ENCODE data around the gene DMXL2.
A peak's percentile ranks its signal among the peaks of the same experiment; 100 is the strongest.
"Not testable (repeated sequence)": the region's sequence is repeated elsewhere in the genome, so short reads cannot be mapped to it uniquely, and the experiment has no call there.

Gene DMXL2

GRCh38 chr15:51576911-51577500 lies 45.6 kb downstream of the DMXL2 start:
- peak; percentile 66 for DNase-seq (ENCODE audit: low spot score)

- DNase-seq (ENCODE audit: low spot score), result no peak
These were observed 46.2 kb downstream of the DMXL2 start for GRCh38 chr15:51576286-51576850.

- DNase-seq (ENCODE audit: low spot score), result no peak
These were observed 46.8 kb downstream of the DMXL2 start for GRCh38 chr15:51575775-51576174.

- not testable (repeated sequence) for DNase-seq (ENCODE audit: low spot score)
These were observed 49.2 kb downstream of the DMXL2 start for GRCh38 chr15:51573352-51573751.

- DNase-seq (ENCODE audit: low spot score), result not testable (repeated sequence)
These were observed 53.4 kb downstream of the DMXL2 start for GRCh38 chr15:51568939-51569784.

- DNase-seq (ENCODE audit: low spot score), result no peak
These were observed 61.3 kb downstream of the DMXL2 start for GRCh38 chr15:51561271-51561670.

- DNase-seq (ENCODE audit: low spot score), result no peak
These were observed 63.7 kb downstream of the DMXL2 start for GRCh38 chr15:51558876-51559275.

GRCh38 chr15:51558411-51558810 lies 64.2 kb downstream of the DMXL2 start:
- DNase-seq (ENCODE audit: low spot score), result no peak

GRCh38 chr15:51550841-51551240 lies 71.7 kb downstream of the DMXL2 start:
- no peak for DNase-seq (ENCODE audit: low spot score)

- DNase-seq (ENCODE audit: low spot score), result no peak
These were observed 74.9 kb downstream of the DMXL2 start for GRCh38 chr15:51547656-51548055.

GRCh38 chr15:51536965-51537574 lies 85.5 kb downstream of the DMXL2 start:
- peak; percentile 21 for DNase-seq (ENCODE audit: low spot score)

GRCh38 chr15:51533672-51534398 lies 88.7 kb downstream of the DMXL2 start:
- no peak for DNase-seq (ENCODE audit: low spot score)

GRCh38 chr15:51526955-51527354 lies 95.6 kb downstream of the DMXL2 start:
- no peak for DNase-seq (ENCODE audit: low spot score)

- DNase-seq (ENCODE audit: low spot score), result no peak
These were observed 98.2 kb downstream of the DMXL2 start for GRCh38 chr15:51524376-51524775.

GRCh38 chr15:51516291-51516690 lies 106.3 kb downstream of the DMXL2 start:
- no peak for DNase-seq (ENCODE audit: low spot score)

- no peak for DNase-seq (ENCODE audit: low spot score)
These were observed 117.3 kb downstream of the DMXL2 start for GRCh38 chr15:51505251-51505650.

- no peak for DNase-seq (ENCODE audit: low spot score)
These were observed 119.6 kb downstream of the DMXL2 start for GRCh38 chr15:51503003-51503402.

- DNase-seq (ENCODE audit: low spot score), result no peak
These were observed 123.1 kb downstream of the DMXL2 start for GRCh38 chr15:51499379-51499976.

GRCh38 chr15:51497806-51498205 lies 124.8 kb downstream of the DMXL2 start:
- DNase-seq (ENCODE audit: low spot score), result no peak

- no peak for DNase-seq (ENCODE audit: low spot score)
These were observed 126.3 kb downstream of the DMXL2 start for GRCh38 chr15:51496246-51496645.

- DNase-seq (ENCODE audit: low spot score), result no peak
These were observed 127.9 kb downstream of the DMXL2 start for GRCh38 chr15:51494411-51495314.

Data from LoVo (cell line).